Measurements from ENCODE around the gene COX7A2L. TPM values are rescaled to one million over a fixed set of nuclear protein-coding genes. Genes with fewer than 3 reads are reported as not detected.

COX7A2L gene
- total and polyA plus RNA-seq, 2 of the 8 experiments (the other 6 are each of a cell fraction or from before 2014, with no cell fraction given), result 85.6 to 114 TPM

DNA sequence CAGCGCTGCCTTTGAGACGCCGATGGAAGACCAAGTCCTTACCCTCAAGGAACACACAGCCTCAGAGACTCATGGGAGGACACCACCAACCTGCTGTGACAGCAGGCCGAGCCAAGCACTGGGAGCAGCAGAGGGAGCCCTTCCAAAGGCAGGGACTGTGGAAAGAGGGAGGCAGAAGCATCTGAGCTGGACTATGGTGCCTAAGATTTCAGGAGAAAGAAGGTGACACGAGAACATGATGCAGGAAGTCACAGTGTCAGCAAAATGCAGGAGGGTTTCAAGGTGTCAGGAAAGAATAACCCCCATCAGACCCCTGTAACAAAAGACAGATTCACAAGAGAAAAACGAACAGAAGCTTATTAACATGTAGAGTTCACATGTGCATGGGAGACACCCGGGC is 24.2 kb upstream of the COX7A2L start:
- Histone ChIP-seq H2BK12ac (ENCODE audit: low read depth, low read length) (no peak overlapping the region), H3K23ac (ENCODE audit: insufficient read length) (no peak overlapping the region), H3K23me2 (ENCODE audit: low read depth, low read length) (no peaks in the 10 kb centered on the region), H2BK15ac (ENCODE audit: low read length) (no peak overlapping the region), H3K4me3 (ENCODE audit: extremely low read depth in 1 of 4, insufficient read depth in 2 of 4, low read depth in 3 of 4, low read length in 4 of 4) (no peak overlapping the region), H3K14ac (ENCODE audit: insufficient read length) (no peak overlapping the region), H3K27ac (ENCODE audit: low read depth, low read length) (no peak overlapping the region), H4K8ac (ENCODE audit: extremely low read depth, insufficient read depth, low read length) (no peak overlapping the region), H3K79me1 (ENCODE audit: low read depth, low read length) (no peaks in the 10 kb centered on the region), H2BK20ac (ENCODE audit: low read length) (no peak overlapping the region), H3K9me3 (ENCODE audit: insufficient read depth in 2 of 2, low read depth in 1 of 2, low read length in 1 of 2) (no peaks in the 10 kb centered on the region), H4K20me1 (replicated peaks in 1 of 2; ENCODE audit: control insufficient read depth in 1 of 2, insufficient read depth in 2 of 2, low read length in 2 of 2) (no peaks in the 10 kb centered on the region), H3K36me3 (ENCODE audit: control insufficient read depth in 2 of 4, insufficient read depth in 4 of 4, low read length in 3 of 4) (no peaks in the 10 kb centered on the region), H3K27me3 (replicated peaks in 1 of 4; ENCODE audit: control insufficient read depth in 3 of 4, extremely low read depth in 1 of 4, insufficient read depth in 3 of 4, low read length in 3 of 4) (no peaks in the 10 kb centered on the region), H3K79me2 (ENCODE audit: control insufficient read depth in 1 of 2, insufficient read depth in 2 of 2, low read length in 2 of 2) (no peaks in the 10 kb centered on the region), H3K56ac (replicated peaks; ENCODE audit: insufficient read length, low read depth, low read length) (no peak overlapping the region), H3K4me1 (replicated peaks in 1 of 4; ENCODE audit: control insufficient read depth in 3 of 4, insufficient read depth in 4 of 4, low read length in 3 of 4) (no peaks in the 10 kb centered on the region), H2AFZ (ENCODE audit: low read length) (no peak overlapping the region), H2BK5ac (ENCODE audit: low read depth, low read length) (no peak overlapping the region; the same call in 1 of the 2 replicates), H4K5ac (ENCODE audit: insufficient read length, low read depth, low read length) (no peak overlapping the region), H3K18ac (ENCODE audit: extremely low read depth, low read length) (no peak overlapping the region), H2AK5ac (ENCODE audit: low read depth, low read length) (no peak overlapping the region), H2BK120ac (replicated peaks; ENCODE audit: low read depth, low read length) (no peak overlapping the region), H3K9ac (replicated peaks in 1 of 4; ENCODE audit: extremely low read depth in 1 of 4, low read depth in 3 of 4, low read length in 3 of 4) (no peak overlapping the region), H4K91ac (replicated peaks; ENCODE audit: insufficient read length, low read length) (no peak overlapping the region), H3K4me2 (ENCODE audit: insufficient read depth in 1 of 2, low read depth in 2 of 2, low read length in 2 of 2) (no peak overlapping the region), H3K4ac (replicated peaks; ENCODE audit: insufficient read length, low read depth, low read length) (no peak overlapping the region)
- 82% methylated on average over 7 of the region's 7 CpGs; no CpG with 5 or more reads in 1 of the 2 experiments for WGBS, 2 experiments (ENCODE audit: extremely low coverage in 1 of 2, insufficient coverage in 1 of 2, insufficient read length in 1 of 2, insufficient replicate concordance in 2 of 2, low coverage in 1 of 2, low lambda C conversion rate in 2 of 2, missing lambda C conversion rate in 1 of 2)
- CTCF ChIA-PET (ENCODE audit: partially characterized antibody), result interaction anchor here (0.6 to 3.1 kb wide), 24 partner anchors 8 to 369 kb away, joined by 3 to 16 read pairs (median 3); partner anchors contain the start of gene COX7A2L
- POLR2A ChIA-PET (ENCODE audit: partially characterized antibody), result no interaction called here
- DNase-seq (ENCODE audit: low read depth in 1 of 2, low spot score in 2 of 2) (no peak), FAIRE-seq (peak; percentile 13)
- TF ChIP-seq RAD21 (IDR thresholded peaks at IDR 0.05 in 1 of 2, conservative IDR thresholded peaks at IDR 0.05 in 1 of 2; ENCODE audit: low read depth in 2 of 2, low read length in 2 of 2) (peak; percentile 54 to 58), BCL11A (IDR thresholded peaks at IDR 0.05; ENCODE audit: low read depth in 2 of 2, low read length in 2 of 2) (no peak)
- TF ChIP-seq, protein P1, sequence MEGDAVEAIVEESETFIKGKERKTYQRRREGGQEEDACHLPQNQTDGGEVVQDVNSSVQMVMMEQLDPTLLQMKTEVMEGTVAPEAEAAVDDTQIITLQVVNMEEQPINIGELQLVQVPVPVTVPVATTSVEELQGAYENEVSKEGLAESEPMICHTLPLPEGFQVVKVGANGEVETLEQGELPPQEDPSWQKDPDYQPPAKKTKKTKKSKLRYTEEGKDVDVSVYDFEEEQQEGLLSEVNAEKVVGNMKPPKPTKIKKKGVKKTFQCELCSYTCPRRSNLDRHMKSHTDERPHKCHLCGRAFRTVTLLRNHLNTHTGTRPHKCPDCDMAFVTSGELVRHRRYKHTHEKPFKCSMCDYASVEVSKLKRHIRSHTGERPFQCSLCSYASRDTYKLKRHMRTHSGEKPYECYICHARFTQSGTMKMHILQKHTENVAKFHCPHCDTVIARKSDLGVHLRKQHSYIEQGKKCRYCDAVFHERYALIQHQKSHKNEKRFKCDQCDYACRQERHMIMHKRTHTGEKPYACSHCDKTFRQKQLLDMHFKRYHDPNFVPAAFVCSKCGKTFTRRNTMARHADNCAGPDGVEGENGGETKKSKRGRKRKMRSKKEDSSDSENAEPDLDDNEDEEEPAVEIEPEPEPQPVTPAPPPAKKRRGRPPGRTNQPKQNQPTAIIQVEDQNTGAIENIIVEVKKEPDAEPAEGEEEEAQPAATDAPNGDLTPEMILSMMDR (IDR thresholded peaks at IDR 0.05; ENCODE audit: control extremely low read depth in 1 of 3, insufficient read depth in 1 of 3, low read depth in 1 of 3, low read length in 3 of 3), result peak; percentile 49 to 66 (median 57); a peak in 3 of 4 replicates

Measured in H1 (cell line).